Hepatocyte (in vitro differentiated cells): ENCODE data around the gene RAPGEF5. TPM values are rescaled to one million over a fixed set of nuclear protein-coding genes. Genes with fewer than 3 reads are reported as not detected.

Experiments used
- DNase-seq: peaks from one replicate; pipeline ENCODE4 v3.0.0-alpha.2; 2016; ENCODE audit warnings: low spot score
- H2AFZ ChIP-seq: fragments of 200-600 bp; sonication (generic); 2 replicates; pipeline ENCODE4 v1.6.0; 2016; ENCODE audit warnings: antibody characterized with exemption, mild to moderate bottlenecking
- H3K27ac ChIP-seq: fragments of 200-600 bp; sonication (generic); 2 replicates; pipeline ENCODE4 v1.5.1; 2016; ENCODE audit warnings: mild to moderate bottlenecking
- H3K27me3 ChIP-seq: fragments of 200-600 bp; sonication (generic); 2 replicates; pipeline ENCODE4 v1.6.1; 2016
- H3K36me3 ChIP-seq: fragments of 200-600 bp; sonication (generic); replicated peaks from 2 replicates; pipeline ENCODE4 v1.5.1; 2016; ENCODE audit warnings: low read depth; ENCODE audit not compliant: insufficient read depth
- H3K4me1 ChIP-seq: fragments of 200-600 bp; sonication (generic); 2 replicates; pipeline ENCODE4 v1.5.1; 2016; ENCODE audit warnings: mild to moderate bottlenecking, moderate library complexity; ENCODE audit not compliant: insufficient read depth
- H3K4me2 ChIP-seq: fragments of 200-600 bp; sonication (generic); 2 replicates; pipeline ENCODE4 v1.6.0; 2016
- H3K4me3 ChIP-seq: fragments of 200-600 bp; sonication (generic); 2 replicates; pipeline ENCODE4 v1.5.1; 2016; ENCODE audit warnings: mild to moderate bottlenecking
- H3K79me2 ChIP-seq: fragments of 200-600 bp; sonication (generic); 2 replicates; pipeline ENCODE4 v1.6.0; 2017; ENCODE audit warnings: mild to moderate bottlenecking
- H3K9me2 ChIP-seq: fragments of 200-600 bp; sonication (generic); replicated peaks from 2 replicates; pipeline ENCODE4 v1.6.0; 2017; ENCODE audit warnings: mild to moderate bottlenecking; ENCODE audit not compliant: insufficient read depth
- H3K9me3 ChIP-seq: fragments of 200-600 bp; sonication (generic); 2 replicates; pipeline ENCODE4 v1.5.1; 2016; ENCODE audit warnings: low read depth, mild to moderate bottlenecking
- H4K20me1 ChIP-seq: fragments of 200-600 bp; sonication (generic); 2 replicates; pipeline ENCODE4 v1.6.0; 2016; ENCODE audit warnings: mild to moderate bottlenecking; ENCODE audit not compliant: insufficient read depth, poor library complexity, severe bottlenecking
- EZH2 ChIP-seq: fragments of 200-600 bp; sonication (generic); IDR thresholded peaks from 2 replicates; pipeline ENCODE4 v1.6.1; 2016; ENCODE audit warnings: antibody characterized with exemption, mild to moderate bottlenecking, borderline replicate concordance
- EZH2phosphoT487 ChIP-seq: fragments of 200-600 bp; sonication (generic); IDR thresholded peaks from one replicate; pipeline ENCODE4 v1.6.1; 2018; ENCODE audit warnings: antibody characterized with exemption, mild to moderate bottlenecking, low read depth, moderate library complexity; ENCODE audit not compliant: unreplicated experiment, severe bottlenecking
- WGBS: methylation state at CpG from one replicate; pipeline ENCODE4 v1.1.6; 2016; ENCODE audit warnings: low lambda C conversion rate; ENCODE audit errors: missing lambda C conversion rate; 5-methylcytosine and 5-hydroxymethylcytosine counted together
- polyA plus RNA-seq: library from polyadenylated mRNA; unstranded; fragments of >200 nt; fragmentation: Nextera tagmentation; extraction: Ambion mirVana; gene quantifications from 2 replicates; pipeline ENCODE4 v1.2.1, GENCODE V29; 2016
- total RNA-seq: library from RNA; depleted of rRNA; stranded (reverse); fragments of >200 nt; gene quantifications from 2 replicates; pipeline ENCODE4 v1.2.3, GENCODE V29; 2014
- TF ChIP-seq, protein P1 (sequence below): fragments of 200-600 bp; sonication (generic); IDR thresholded peaks from 2 replicates; pipeline ENCODE4 v1.5.1; 2016; ENCODE audit warnings: antibody characterized with exemption, mild to moderate bottlenecking; ENCODE audit not compliant: poor library complexity

Gene RAPGEF5
- total and polyA plus RNA-seq, 2 experiments from 2014 or later = 5.2 to 14.5 TPM

DNA sequence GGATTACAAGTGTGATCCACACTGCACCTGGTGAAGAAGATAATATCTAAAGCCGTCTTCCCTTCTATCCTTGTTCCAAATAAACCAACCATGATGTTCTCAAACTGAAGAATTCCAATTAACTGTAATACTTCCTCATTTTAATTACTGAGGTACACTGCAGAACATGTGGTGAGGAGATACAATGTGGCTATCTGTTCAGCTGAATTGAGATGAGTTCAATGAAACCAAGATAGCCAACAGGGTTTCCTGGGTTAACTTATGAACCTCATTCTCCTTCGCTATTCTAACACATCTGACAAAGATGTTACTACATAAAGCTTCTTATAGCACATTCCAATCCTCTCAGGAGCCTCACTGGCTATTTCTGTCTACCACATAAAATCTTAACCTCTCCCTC lies 75.5 kb downstream of the RAPGEF5 start:
- Histone ChIP-seq H3K4me1 (no peaks in the 10 kb centered on the region), H2AFZ (no peak overlapping the region), H3K4me3 (no peak overlapping the region), H3K9me2 (no peaks in the 10 kb centered on the region), H3K9me3 (no peaks in the 10 kb centered on the region), H3K4me2 (no peak overlapping the region), H3K27ac (no peak overlapping the region), H4K20me1 (no peaks in the 10 kb centered on the region), H3K79me2 (no peaks in the 10 kb centered on the region), H3K36me3 (no peaks in the 10 kb centered on the region), H3K27me3 (no peaks in the 10 kb centered on the region)
- no peak for DNase-seq
- 94% methylated on average over 2 of the region's 2 CpGs for WGBS
- TF ChIP-seq EZH2 (no peak), EZH2phosphoT487 (no peak)
- TF ChIP-seq, protein P1, sequence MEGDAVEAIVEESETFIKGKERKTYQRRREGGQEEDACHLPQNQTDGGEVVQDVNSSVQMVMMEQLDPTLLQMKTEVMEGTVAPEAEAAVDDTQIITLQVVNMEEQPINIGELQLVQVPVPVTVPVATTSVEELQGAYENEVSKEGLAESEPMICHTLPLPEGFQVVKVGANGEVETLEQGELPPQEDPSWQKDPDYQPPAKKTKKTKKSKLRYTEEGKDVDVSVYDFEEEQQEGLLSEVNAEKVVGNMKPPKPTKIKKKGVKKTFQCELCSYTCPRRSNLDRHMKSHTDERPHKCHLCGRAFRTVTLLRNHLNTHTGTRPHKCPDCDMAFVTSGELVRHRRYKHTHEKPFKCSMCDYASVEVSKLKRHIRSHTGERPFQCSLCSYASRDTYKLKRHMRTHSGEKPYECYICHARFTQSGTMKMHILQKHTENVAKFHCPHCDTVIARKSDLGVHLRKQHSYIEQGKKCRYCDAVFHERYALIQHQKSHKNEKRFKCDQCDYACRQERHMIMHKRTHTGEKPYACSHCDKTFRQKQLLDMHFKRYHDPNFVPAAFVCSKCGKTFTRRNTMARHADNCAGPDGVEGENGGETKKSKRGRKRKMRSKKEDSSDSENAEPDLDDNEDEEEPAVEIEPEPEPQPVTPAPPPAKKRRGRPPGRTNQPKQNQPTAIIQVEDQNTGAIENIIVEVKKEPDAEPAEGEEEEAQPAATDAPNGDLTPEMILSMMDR = no peak

DNA sequence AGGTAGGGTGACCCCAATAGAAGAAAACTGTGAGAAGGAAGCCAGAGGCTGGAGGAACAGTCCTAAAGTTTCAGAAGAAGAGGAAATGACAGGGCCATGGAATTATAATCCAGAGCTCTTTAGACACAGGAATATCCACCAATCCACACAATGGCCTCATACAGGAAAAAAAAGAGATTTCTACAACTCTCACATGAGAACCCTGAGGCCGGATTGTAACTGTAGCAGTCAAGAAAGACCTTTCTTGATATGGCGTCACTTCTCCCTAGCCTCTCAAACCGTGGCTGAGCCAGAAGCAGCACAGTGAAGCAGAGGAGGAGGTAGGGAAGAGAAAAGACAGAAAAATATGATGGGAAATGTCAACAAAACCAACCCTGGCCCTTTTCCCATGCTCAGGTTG lies 76.9 kb downstream of the RAPGEF5 start:
- Histone ChIP-seq H3K4me2 (no peak overlapping the region), H2AFZ (no peak overlapping the region), H3K27me3 (no peaks in the 10 kb centered on the region), H3K36me3 (no peaks in the 10 kb centered on the region), H3K27ac (no peak overlapping the region), H3K4me1 (no peaks in the 10 kb centered on the region), H3K9me2 (no peaks in the 10 kb centered on the region), H3K4me3 (no peak overlapping the region), H3K79me2 (no peaks in the 10 kb centered on the region), H3K9me3 (no peaks in the 10 kb centered on the region), H4K20me1 (no peaks in the 10 kb centered on the region)
- WGBS = 93% methylated on average over 3 of the region's 3 CpGs
- TF ChIP-seq EZH2 (no peak), EZH2phosphoT487 (no peak)
- TF ChIP-seq, protein P1 = no peak
- no peak for DNase-seq

DNA sequence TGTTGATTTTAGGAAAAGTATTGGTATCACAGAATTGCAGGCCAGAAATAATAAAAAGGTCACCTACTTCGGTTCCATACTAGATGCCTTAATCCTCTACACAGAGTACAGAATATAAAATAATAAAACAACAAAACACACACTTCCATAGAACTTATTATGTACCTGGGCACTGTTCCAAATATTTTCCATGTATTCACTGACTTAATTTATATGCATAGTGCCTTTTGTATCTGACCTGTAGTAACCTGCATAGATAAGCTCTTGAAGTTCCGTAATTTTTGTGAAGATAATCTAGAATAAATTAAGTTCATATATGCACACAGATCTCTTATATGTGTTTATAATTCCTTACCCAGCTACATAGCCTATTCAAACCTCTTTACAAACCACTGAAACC lies 78.3 kb downstream of the RAPGEF5 start:
- WGBS = 84% methylated on average over 2 of the region's 2 CpGs
- Histone ChIP-seq H3K4me2 (no peak overlapping the region), H3K27ac (no peak overlapping the region), H3K4me3 (no peak overlapping the region), H4K20me1 (no peaks in the 10 kb centered on the region), H3K79me2 (no peaks in the 10 kb centered on the region), H3K4me1 (no peaks in the 10 kb centered on the region), H3K27me3 (no peaks in the 10 kb centered on the region), H3K9me3 (no peaks in the 10 kb centered on the region), H3K36me3 (no peaks in the 10 kb centered on the region), H2AFZ (no peak overlapping the region), H3K9me2 (no peaks in the 10 kb centered on the region)
- no peak for DNase-seq
- no peak for TF ChIP-seq EZH2

DNA sequence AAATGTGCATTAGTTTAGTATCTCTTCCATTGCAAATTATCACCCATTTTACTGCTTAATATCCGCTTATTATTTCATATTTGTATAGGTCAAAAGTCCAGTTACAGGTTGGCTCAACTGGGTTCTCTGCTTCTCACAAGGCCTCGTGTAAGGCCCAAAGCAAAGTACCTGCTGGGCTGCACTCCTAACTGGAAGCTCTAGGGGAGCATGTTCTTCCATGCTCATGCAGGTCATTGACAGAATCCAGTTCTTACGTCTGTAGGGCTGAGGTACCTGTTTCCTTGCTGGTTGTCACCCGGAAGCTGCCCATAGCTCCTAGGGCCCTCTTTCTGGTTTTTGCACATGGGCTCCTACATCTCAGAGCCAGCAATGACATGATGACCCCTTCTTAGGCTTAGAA lies 79.6 kb downstream of the RAPGEF5 start:
- Histone ChIP-seq H3K79me2 (no peaks in the 10 kb centered on the region), H3K9me2 (no peaks in the 10 kb centered on the region), H4K20me1 (no peaks in the 10 kb centered on the region), H3K27ac (no peak overlapping the region), H3K27me3 (no peaks in the 10 kb centered on the region), H3K4me1 (no peaks in the 10 kb centered on the region), H3K36me3 (no peaks in the 10 kb centered on the region), H3K4me3 (no peak overlapping the region), H3K4me2 (no peak overlapping the region), H2AFZ (no peak overlapping the region), H3K9me3 (no peaks in the 10 kb centered on the region)
- no peak for DNase-seq
- WGBS = 93% methylated on average over 4 of the region's 4 CpGs
- TF ChIP-seq, protein P1 = no peak
- TF ChIP-seq EZH2 (no peak), EZH2phosphoT487 (no peak)
